ENCODE data around the gene SHPK.

GRCh38 chr17:3583456-3583855 is 52.6 kb downstream of the SHPK start:
- no peak for TF ChIP-seq CTCF (IDR thresholded peaks at IDR 0.05; ENCODE audit: low read depth, low read length)
- TF ChIP-seq EZH2phosphoT487 (IDR thresholded peaks at IDR 0.05; ENCODE audit: low read depth), result no peak

Measured in OCI-LY3 (cell line).